ENCODE measurements around the gene C20orf141.
A peak's percentile ranks its signal among the peaks of the same experiment; 100 is the strongest.
"Not testable (repeated sequence)": the region's sequence is repeated elsewhere in the genome, so short reads cannot be mapped to it uniquely, and the experiment has no call there.

Gene C20orf141

GRCh38 chr20:2820084-2820895 is 5.5 kb downstream of the C20orf141 start:
- no peak for TF ChIP-seq CTCF (IDR thresholded peaks at IDR 0.05; ENCODE audit: borderline replicate concordance, control extremely low read depth, extremely low read depth, insufficient read depth, missing control alignments)
- DNase-seq (ENCODE audit: low spot score), result peak; percentile 21
- in situ Hi-C loops (cut with MboI; ENCODE audit: low sequenced_read_pairs, unreplicated experiment), result no loop called here

GRCh38 chr20:2820896-2821869 is 6.4 kb downstream of the C20orf141 start:
- peak; percentile 30 for DNase-seq (ENCODE audit: low spot score)
- no peak for TF ChIP-seq CTCF (IDR thresholded peaks at IDR 0.05; ENCODE audit: borderline replicate concordance, control extremely low read depth, extremely low read depth, insufficient read depth, missing control alignments)
- in situ Hi-C loops (cut with MboI; ENCODE audit: low sequenced_read_pairs, unreplicated experiment), result no loop called here

GRCh38 chr20:2822073-2822472 is 7.3 kb downstream of the C20orf141 start:
- TF ChIP-seq CTCF (IDR thresholded peaks at IDR 0.05; ENCODE audit: borderline replicate concordance, control extremely low read depth, extremely low read depth, insufficient read depth, missing control alignments), result no peak
- peak; percentile 45 for DNase-seq (ENCODE audit: low spot score)
- in situ Hi-C loops (cut with MboI; ENCODE audit: low sequenced_read_pairs, unreplicated experiment), result no loop called here

GRCh38 chr20:2825761-2826160 is 11.0 kb downstream of the C20orf141 start:
- DNase-seq (ENCODE audit: low spot score), result no peak
- TF ChIP-seq CTCF (IDR thresholded peaks at IDR 0.05; ENCODE audit: borderline replicate concordance, control extremely low read depth, extremely low read depth, insufficient read depth, missing control alignments), result no peak
- in situ Hi-C loops (cut with MboI; ENCODE audit: low sequenced_read_pairs, unreplicated experiment), result no loop called here

- in situ Hi-C loops (cut with MboI; ENCODE audit: low sequenced_read_pairs, unreplicated experiment), result no loop called here
- no peak for TF ChIP-seq CTCF (IDR thresholded peaks at IDR 0.05; ENCODE audit: borderline replicate concordance, control extremely low read depth, extremely low read depth, insufficient read depth, missing control alignments)
- no peak for DNase-seq (ENCODE audit: low spot score)
Measured at GRCh38 chr20:2826655-2827054, 11.9 kb downstream of the C20orf141 start.

GRCh38 chr20:2829376-2829775 is 14.6 kb downstream of the C20orf141 start:
- DNase-seq (ENCODE audit: low spot score), result no peak
- in situ Hi-C loops (cut with MboI; ENCODE audit: low sequenced_read_pairs, unreplicated experiment), result no loop called here
- TF ChIP-seq CTCF (IDR thresholded peaks at IDR 0.05; ENCODE audit: borderline replicate concordance, control extremely low read depth, extremely low read depth, insufficient read depth, missing control alignments), result no peak

GRCh38 chr20:2831206-2831605 is 16.4 kb downstream of the C20orf141 start:
- DNase-seq (ENCODE audit: low spot score); in situ Hi-C loops (cut with MboI; ENCODE audit: low sequenced_read_pairs, unreplicated experiment): not testable (repeated sequence)
